Measurements from ENCODE around the gene PEX12.

DNA sequence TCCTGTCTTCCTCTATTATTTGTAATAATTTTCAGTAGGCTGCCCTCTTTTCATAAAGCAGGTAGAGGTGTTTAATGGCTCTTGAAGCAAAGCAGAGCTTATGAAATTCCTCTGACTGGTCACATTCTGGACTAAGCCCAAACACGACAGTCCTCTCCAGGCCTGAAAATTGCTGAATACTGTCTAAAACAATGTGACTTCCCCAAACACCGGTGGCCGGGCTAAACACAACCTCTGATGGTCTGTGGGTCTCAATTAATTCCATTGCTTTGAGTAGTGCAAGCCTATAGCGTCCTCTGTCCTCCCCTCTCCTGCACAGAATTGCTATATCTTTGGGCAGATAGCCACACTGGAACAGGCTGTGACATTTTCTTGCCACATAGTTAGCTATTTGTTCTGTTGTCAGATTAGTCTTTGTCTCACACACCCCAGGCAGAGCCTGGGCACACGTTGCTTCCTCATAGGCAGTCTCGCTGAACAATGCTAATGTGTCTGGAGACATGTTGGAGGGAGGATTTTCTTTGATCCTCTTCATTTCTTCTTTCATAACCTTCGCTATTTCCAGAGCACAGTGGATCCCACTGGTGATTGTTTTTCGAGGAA is 30.1 kb downstream of the PEX12 start:
- TF ChIP-seq CTCF (conservative IDR thresholded peaks at IDR 0.05; ENCODE audit: low read depth, low read length) (no peak), EZH2 (IDR thresholded peaks at IDR 0.05; ENCODE audit: low read length, unreplicated experiment) (no peak), EZH2phosphoT487 (IDR thresholded peaks at IDR 0.05; ENCODE audit: borderline replicate concordance, low read length) (no peak)
